GM12874 (cell line): ENCODE measurements around the gene COL6A2.

Experiments
- TF ChIP-seq, protein P1 (sequence below): IDR thresholded peaks from 2 replicates; pipeline ENCODE4 v1.5.1; 2011; ENCODE audit warnings: low read depth, mild to moderate bottlenecking, control low read depth, low read length, moderate library complexity; ENCODE audit not compliant: insufficient read depth

Gene COL6A2

DNA sequence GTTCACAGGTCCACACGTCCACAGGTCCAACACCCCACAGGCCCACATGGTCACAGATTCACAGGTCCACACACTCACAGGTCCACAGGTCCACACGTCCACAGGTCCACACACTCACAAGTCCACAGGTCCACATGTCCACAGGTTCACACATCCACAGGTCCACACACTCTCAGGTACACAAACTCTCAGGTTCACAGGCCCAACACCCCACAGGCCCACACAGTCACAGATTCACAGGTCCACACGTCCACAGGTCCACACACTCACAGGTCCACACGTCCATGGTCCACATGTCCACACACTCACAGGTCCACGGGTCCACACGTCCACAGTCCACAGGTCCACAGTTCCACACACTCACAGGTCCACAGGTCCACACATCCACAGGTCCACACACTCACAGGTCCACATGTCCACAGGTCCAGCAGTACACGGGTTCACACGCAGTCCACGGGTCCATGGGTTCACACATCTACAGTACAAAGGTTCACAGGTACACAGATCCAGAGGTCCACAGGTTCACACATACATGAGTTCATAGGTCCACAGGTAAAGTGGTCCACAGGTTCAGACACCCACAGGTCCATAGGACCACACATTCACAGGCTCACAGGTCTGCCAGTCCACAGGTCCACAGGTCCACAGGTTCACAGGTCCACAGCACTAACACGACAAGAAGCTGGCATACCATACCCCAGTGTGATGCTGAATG is 39.3 kb upstream of the COL6A2 start:
- TF ChIP-seq, protein P1, sequence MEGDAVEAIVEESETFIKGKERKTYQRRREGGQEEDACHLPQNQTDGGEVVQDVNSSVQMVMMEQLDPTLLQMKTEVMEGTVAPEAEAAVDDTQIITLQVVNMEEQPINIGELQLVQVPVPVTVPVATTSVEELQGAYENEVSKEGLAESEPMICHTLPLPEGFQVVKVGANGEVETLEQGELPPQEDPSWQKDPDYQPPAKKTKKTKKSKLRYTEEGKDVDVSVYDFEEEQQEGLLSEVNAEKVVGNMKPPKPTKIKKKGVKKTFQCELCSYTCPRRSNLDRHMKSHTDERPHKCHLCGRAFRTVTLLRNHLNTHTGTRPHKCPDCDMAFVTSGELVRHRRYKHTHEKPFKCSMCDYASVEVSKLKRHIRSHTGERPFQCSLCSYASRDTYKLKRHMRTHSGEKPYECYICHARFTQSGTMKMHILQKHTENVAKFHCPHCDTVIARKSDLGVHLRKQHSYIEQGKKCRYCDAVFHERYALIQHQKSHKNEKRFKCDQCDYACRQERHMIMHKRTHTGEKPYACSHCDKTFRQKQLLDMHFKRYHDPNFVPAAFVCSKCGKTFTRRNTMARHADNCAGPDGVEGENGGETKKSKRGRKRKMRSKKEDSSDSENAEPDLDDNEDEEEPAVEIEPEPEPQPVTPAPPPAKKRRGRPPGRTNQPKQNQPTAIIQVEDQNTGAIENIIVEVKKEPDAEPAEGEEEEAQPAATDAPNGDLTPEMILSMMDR: no peak

DNA sequence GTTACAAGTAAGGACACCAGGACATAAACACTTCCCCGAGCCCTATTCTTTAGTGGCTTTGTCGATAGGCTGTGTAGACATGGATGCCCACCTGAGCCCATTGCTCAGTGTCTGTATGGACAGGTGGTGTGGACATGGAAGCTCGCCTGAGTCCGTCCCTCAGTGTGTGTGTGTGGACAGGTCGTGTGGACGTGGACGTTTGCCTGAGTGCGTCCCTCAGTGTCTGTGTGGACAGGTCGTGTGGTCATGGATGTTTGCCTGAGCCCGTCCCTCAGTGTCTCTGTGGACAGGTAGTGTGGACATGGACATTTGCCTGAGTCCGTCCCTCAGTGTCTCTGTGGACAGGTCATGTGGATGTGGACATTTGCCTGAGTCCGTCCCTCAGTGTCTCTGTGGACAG is 38.7 kb upstream of the COL6A2 start:
- TF ChIP-seq, protein P1: no peak

DNA sequence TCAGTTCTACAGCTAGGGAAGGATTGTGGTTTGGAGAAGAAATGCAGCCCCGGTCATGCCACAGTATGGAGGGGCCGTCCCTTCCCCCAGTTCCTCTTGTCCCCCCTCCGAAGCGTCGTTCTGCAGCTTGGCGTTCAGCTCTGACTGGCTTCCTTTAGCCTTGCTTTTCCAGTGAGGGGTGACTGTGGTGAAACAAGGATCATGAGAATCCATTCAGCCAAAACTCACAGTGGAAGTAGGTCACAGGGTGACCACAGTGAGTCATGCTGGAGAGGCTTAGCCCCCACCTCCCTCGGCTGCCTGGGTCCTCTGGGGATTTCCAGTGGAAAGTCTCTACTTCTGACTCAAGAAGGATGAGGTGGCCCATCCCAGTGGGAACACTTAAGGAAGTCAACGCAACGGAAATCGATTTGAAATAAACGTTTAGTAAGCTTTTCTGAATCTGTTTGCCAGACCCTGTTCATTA is 37.3 kb upstream of the COL6A2 start:
- TF ChIP-seq, protein P1: no peak

DNA sequence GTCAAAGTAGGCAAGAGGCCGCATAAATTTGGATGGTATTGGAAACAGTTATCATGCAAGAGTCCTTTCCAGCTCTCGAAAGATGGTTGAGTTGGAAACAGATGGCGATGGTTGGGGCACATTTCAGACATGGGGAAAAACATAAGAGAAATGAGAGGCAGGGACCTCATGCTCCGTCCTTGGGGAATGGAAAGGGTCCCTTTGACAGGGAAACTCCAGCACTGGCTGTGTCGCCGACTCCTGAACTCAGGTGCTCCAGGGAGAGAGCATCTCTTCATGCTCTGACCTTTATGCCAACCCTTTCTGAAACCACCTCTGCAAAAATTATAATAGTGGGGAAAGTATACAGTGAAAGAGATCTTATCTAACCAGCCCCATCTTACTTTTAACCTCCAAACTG is 36.8 kb upstream of the COL6A2 start:
- TF ChIP-seq, protein P1: no peak

DNA sequence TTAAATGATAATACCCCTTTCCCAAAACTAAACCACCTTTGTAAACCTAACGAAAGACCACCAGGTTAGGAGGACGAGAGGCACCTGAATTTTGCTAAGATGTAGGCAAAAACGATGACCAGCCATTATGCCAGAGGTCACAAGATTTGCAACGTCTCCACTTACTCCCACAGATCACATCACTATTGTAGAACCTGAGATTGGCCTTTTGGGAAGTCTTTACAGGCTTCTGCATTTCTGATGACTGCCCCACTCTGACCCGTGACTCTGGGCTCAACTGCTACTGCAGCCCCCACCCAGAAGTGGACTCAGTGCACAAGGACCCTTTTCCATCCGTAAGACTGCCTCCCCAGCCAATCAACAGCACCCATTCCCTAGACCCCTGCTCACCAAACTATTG is 36.4 kb upstream of the COL6A2 start:
- TF ChIP-seq, protein P1: no peak

DNA sequence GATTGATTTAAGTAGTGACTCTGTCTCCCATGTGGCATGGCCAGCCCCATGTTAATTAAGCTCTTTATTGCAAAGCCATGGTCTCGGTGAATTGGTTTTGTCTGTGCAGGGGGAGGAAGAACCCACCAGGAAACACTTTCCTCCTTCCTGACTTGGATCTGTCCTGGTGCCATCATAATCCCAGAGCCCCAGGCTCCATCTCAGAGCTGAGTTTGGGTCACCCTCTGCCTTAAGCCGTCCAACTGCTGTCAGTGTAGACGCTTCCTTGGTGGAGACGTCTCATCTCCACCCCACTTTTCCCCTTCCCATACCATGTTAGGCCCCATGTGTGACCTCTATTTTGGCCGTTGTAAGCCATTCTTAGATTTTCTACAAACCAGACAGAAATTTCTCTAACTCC is 36.0 kb upstream of the COL6A2 start:
- TF ChIP-seq, protein P1: no peak

DNA sequence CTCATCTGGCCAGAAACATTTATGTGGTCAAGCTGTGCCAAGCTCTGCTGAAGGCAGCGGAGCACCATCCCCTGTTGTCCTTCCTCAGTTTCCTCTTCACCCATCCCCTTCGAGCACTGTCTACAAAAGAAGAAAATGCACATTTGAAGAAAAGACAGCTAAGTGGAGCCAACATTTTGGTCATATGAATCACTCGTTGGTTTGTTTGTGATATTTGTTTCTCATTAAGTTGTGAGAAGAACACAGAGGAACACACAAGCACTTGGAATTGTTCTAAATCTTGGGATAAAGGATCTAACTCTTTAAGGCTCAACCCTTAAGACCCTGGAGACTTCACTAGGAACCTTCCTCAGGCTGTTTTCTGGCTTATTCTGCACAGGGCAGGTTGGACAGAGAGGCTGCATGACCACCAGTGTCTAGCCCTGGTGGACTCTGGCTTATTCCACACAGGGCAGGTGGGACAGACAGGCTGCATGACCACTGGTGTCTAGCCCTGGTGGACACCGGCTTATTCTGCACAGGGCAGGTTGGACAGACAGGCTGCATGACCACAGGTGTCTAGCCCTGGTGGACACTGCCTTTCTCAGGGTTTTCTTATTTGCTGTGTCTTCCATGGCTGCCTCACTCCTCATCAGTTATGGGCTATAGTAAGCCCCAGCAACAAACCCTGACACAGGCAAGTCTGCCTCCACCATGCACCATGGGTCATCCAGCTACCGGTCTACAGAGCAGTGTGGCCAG is 35.3 kb upstream of the COL6A2 start:
- TF ChIP-seq, protein P1: no peak
